CD14-positive monocyte (primary cell): ENCODE results near the gene ILF2. TPM values are rescaled to one million over a fixed set of nuclear protein-coding genes. Genes with fewer than 3 reads are reported as not detected.

Experiments
- DNase-seq, 3 donors: peaks; one replicate each; pipeline ENCODE4 v3.0.0-alpha.2; 2011 to 2022
- H2AFZ ChIP-seq: 2 replicates; pipeline ENCODE4 v1.6.0; 2012; ENCODE audit warnings: mild to moderate bottlenecking, low read depth, low read length, inconsistent platforms; ENCODE audit not compliant: insufficient read depth, poor library complexity, severe bottlenecking
- H3K27ac ChIP-seq, 2 donors: 1 replicate in 1 of 2; 2 replicates in 1 of 2; pipeline ENCODE4 v1.5.1; 2012 to 2013; ENCODE audit warnings: low read length in 2 of 2, control low read depth in 1 of 2, inconsistent platforms in 1 of 2, low read depth in 1 of 2, mild to moderate bottlenecking in 1 of 2
- H3K27me3 ChIP-seq, 2 donors: one replicate each; pipeline versions ENCODE4 v1.6.0 to v1.6.1; 2011 to 2013; ENCODE audit warnings: low read length in 2 of 2; ENCODE audit not compliant: control insufficient read depth in 2 of 2, insufficient read depth in 2 of 2
- H3K36me3 ChIP-seq, 2 donors: replicated peaks in 1 of 2; 1 replicate in 1 of 2; 2 replicates in 1 of 2; pipeline versions ENCODE4 v1.5.1 to v1.6.1; 2012 to 2013; ENCODE audit warnings: low read length in 2 of 2, control low read depth in 1 of 2, inconsistent platforms in 1 of 2, mild to moderate bottlenecking in 1 of 2; ENCODE audit not compliant: insufficient read depth in 2 of 2, control insufficient read depth in 1 of 2
- H3K4me1 ChIP-seq, 2 donors: 1 replicate in 1 of 2; 2 replicates in 1 of 2; pipeline versions ENCODE4 v1.5.1 to v1.6.1; 2012 to 2013; ENCODE audit warnings: low read length in 2 of 2, control low read depth in 1 of 2, inconsistent platforms in 1 of 2, mild to moderate bottlenecking in 1 of 2, moderate library complexity in 1 of 2; ENCODE audit not compliant: insufficient read depth in 2 of 2, control insufficient read depth in 1 of 2
- H3K4me2 ChIP-seq: replicated peaks from 2 replicates; pipeline ENCODE3; 2012; ENCODE audit warnings: low read length, moderate library complexity, mild to moderate bottlenecking; ENCODE audit not compliant: poor library complexity, severe bottlenecking; ENCODE audit errors: extremely low read depth
- H3K4me3 ChIP-seq, 3 experiments: fragments of 200-600 bp in 1 of 3; sonication (generic) in 1 of 3; replicated peaks in 1 of 3; 1 replicate in 2 of 3; 2 replicates in 1 of 3; pipeline ENCODE4 v1.5.1; 2011 to 2013; ENCODE audit warnings: low read length in 3 of 3, mild to moderate bottlenecking in 3 of 3, control low read depth in 2 of 3, low read depth in 2 of 3, inconsistent platforms in 1 of 3, moderate library complexity in 1 of 3
- H3K79me2 ChIP-seq: 2 replicates; pipeline ENCODE4 v1.6.0; 2012; ENCODE audit warnings: mild to moderate bottlenecking, control low read depth, inconsistent platforms, low read length, moderate library complexity; ENCODE audit not compliant: insufficient read depth
- H3K9ac ChIP-seq: 2 replicates; pipeline ENCODE4 v1.6.0; 2017; ENCODE audit warnings: low read length, mild to moderate bottlenecking; ENCODE audit not compliant: insufficient read depth, poor library complexity, severe bottlenecking
- H3K9me3 ChIP-seq, 2 donors: replicated peaks in 1 of 2; 1 replicate in 1 of 2; 2 replicates in 1 of 2; pipeline versions ENCODE4 v1.5.1 to v1.6.1; 2012 to 2013; ENCODE audit warnings: low read length in 2 of 2, control low read depth in 1 of 2; ENCODE audit not compliant: control insufficient read depth in 1 of 2, insufficient read depth in 1 of 2
- H4K20me1 ChIP-seq: 2 replicates; pipeline ENCODE4 v1.6.0; 2012; ENCODE audit warnings: mild to moderate bottlenecking, low read length, control low read depth, moderate library complexity; ENCODE audit not compliant: insufficient read depth
- H3K27ac Mint-ChIP-seq, 7 donors: one replicate each; pipeline ENCODE4 v1.8.0; 2020; ENCODE audit warnings: mild to moderate bottlenecking in 7 of 7, mixed read lengths in 7 of 7, moderate library complexity in 6 of 7, inconsistent platforms in 2 of 7
- H3K27me3 Mint-ChIP-seq, 3 donors: one replicate each; pipeline ENCODE4 v1.8.0; 2021 to 2022; ENCODE audit warnings: low read depth in 3 of 3, mild to moderate bottlenecking in 3 of 3, mixed read lengths in 3 of 3, moderate library complexity in 3 of 3, inconsistent platforms in 1 of 3
- H3K36me3 Mint-ChIP-seq, 2 donors: one replicate each; pipeline ENCODE4 v1.8.0; 2020; ENCODE audit warnings: mixed read lengths in 2 of 2, inconsistent platforms in 1 of 2, mild to moderate bottlenecking in 1 of 2
- H3K4me1 Mint-ChIP-seq: one replicate; pipeline ENCODE4 v1.8.0; 2020; ENCODE audit warnings: mild to moderate bottlenecking, mixed read lengths
- H3K4me3 Mint-ChIP-seq, 2 donors: one replicate each; pipeline ENCODE4 v1.8.0; 2020; ENCODE audit warnings: mild to moderate bottlenecking in 2 of 2, mixed read lengths in 2 of 2, moderate library complexity in 1 of 2
- H3K9me3 Mint-ChIP-seq, 7 donors: one replicate each; pipeline ENCODE4 v1.8.0; 2020 to 2022; ENCODE audit warnings: mixed read lengths in 7 of 7, mild to moderate bottlenecking in 6 of 7, moderate library complexity in 6 of 7, inconsistent platforms in 2 of 7
- CTCF ChIP-seq: fragments of 200-600 bp; IDR thresholded peaks from one replicate; pipeline ENCODE4 v1.8.0; 2022; ENCODE audit warnings: antibody characterized with exemption, mild to moderate bottlenecking
- WGBS: methylation state at CpG from one replicate; pipeline ENCODE4 v1.1.5; 2013; ENCODE audit warnings: missing lambda C conversion rate; ENCODE audit not compliant: insufficient coverage; 5-methylcytosine and 5-hydroxymethylcytosine counted together
- intact Hi-C, 2 donors: fragments of 100-400 bp; cut with micrococcal nuclease; formaldehyde crosslinking; loops; one replicate each; pipeline versions ENCODE4 v1.15.0 to v1.15.1; 2023
- polyA plus RNA-seq, 3 donors: library from polyadenylated mRNA; depleted of rRNA in 1 of 3; unstranded in 2 of 3; stranded (reverse) in 1 of 3; fragments of 300-500 nt in 2 of 3; fragments of >200 nt in 1 of 3; fragmentation: Illumina TruSeq in 2 of 3; gene quantifications; 1 replicate in 2 of 3; 2 replicates in 1 of 3; pipeline ENCODE4 v1.2.3, GENCODE V29; 2012 to 2021

Gene ILF2
- polyA plus RNA-seq, 3 donors = 103 to 118 (median 115) TPM

GRCh38 chr1:153616917-153617311 lies 53.9 kb downstream of the ILF2 start:
- no peaks in the 10 kb centered on the region for H3K36me3 ChIP-seq
- no peak for TF ChIP-seq CTCF
- peak overlapping the region; percentile 47 for H2AFZ ChIP-seq
- H3K9ac ChIP-seq = no peak overlapping the region
- peaks cover 0 to 6% of the 10 kb centered on the region in 2 donors for H3K36me3 Mint-ChIP-seq
- no peaks in the 10 kb centered on the region for H3K79me2 ChIP-seq
- H3K27ac Mint-ChIP-seq = no peak overlapping the region
- peaks cover 0 to 2% (median 2%) of the 10 kb centered on the region in 3 donors for H3K27me3 Mint-ChIP-seq
- no peak for DNase-seq
- no peak overlapping the region for H3K27ac ChIP-seq
- 89% methylated on average over 4 of the region's 5 CpGs for WGBS
- intact Hi-C loops = loop anchor here in 1 of 2 donors (5.0 kb wide), 1 partner anchor 105 kb away; no protein-coding TSS in a partner anchor
- H3K4me2 ChIP-seq = no peak overlapping the region
- H3K4me3 Mint-ChIP-seq = no peak overlapping the region
- peaks cover 14% of the 10 kb centered on the region for H3K4me1 Mint-ChIP-seq
- peaks cover 0 to 4% of the 10 kb centered on the region in 2 donors for H3K9me3 ChIP-seq
- no peaks in the 10 kb centered on the region for H4K20me1 ChIP-seq
- H3K27me3 ChIP-seq = no peaks in the 10 kb centered on the region
- no peak overlapping the region for H3K4me3 ChIP-seq
- peaks cover 17 to 21% of the 10 kb centered on the region in 2 donors for H3K4me1 ChIP-seq
- H3K9me3 Mint-ChIP-seq = peaks cover 0 to 9% (median 4%) of the 10 kb centered on the region in 7 donors

- peaks cover 18 to 26% of the 10 kb centered on the region in 2 donors for H3K4me1 ChIP-seq
- Mint-ChIP-seq H3K27me3 (peaks cover 0 to 2% (median 2%) of the 10 kb centered on the region in 3 donors), H3K36me3 (peaks cover 0 to 6% of the 10 kb centered on the region in 2 donors), H3K4me3 (peak within 1 kb of the TSS in 1 of 2 donors; percentile 24), H3K4me1 (peaks cover 19% of the 10 kb centered on the region), H3K9me3 (peaks cover 0 to 9% (median 4%) of the 10 kb centered on the region in 7 donors), H3K27ac (peak within 1 kb of the TSS in 2 of 7 donors; percentile 43 to 63)
- no peak within 1 kb of the TSS for H3K4me2 ChIP-seq
- no peak within 1 kb of the TSS for H3K9ac ChIP-seq
- WGBS = 59% methylated on average over 4 of the region's 10 CpGs
- TF ChIP-seq CTCF = no peak
- peak in 1 of 3 donors; percentile 46 for DNase-seq
- no peaks in the 10 kb centered on the region for H4K20me1 ChIP-seq
- H3K27ac ChIP-seq = no peak within 1 kb of the TSS
- H3K9me3 ChIP-seq = peaks cover 0 to 4% of the 10 kb centered on the region in 2 donors
- H3K27me3 ChIP-seq = no peaks in the 10 kb centered on the region
- H3K4me3 ChIP-seq = no peak within 1 kb of the TSS
- no peaks in the 10 kb centered on the region for H3K36me3 ChIP-seq
- no peaks in the 10 kb centered on the region for H3K79me2 ChIP-seq
- intact Hi-C loops = loop anchor here in 1 of 2 donors (5.0 kb wide), 1 partner anchor 104 kb away; no protein-coding TSS in a partner anchor
- peak within 1 kb of the TSS; percentile 47 for H2AFZ ChIP-seq
Measured at GRCh38 chr1:153616144-153616916, 54.5 kb downstream of the ILF2 start, which contains the start of gene S100A14. TSS of gene S100A14 (minus strand) at chr1:153616325. CDS start at chr1:153615858, 467 bp downstream.
